ENCODE measurements around the gene PTPA.

- TF ChIP-seq ZNF274 (IDR thresholded peaks at IDR 0.05; ENCODE audit: low read depth, low read length): no peak
- TF ChIP-seq YY1 (IDR thresholded peaks at IDR 0.05; ENCODE audit: insufficient read depth, insufficient read length): no peak
- TF ChIP-seq SUZ12 (IDR thresholded peaks at IDR 0.05; ENCODE audit: extremely low read depth, insufficient read depth, insufficient read length): no peak
These were observed 73.4 kb downstream of the PTPA start for GRCh38 chr9:129184596-129185122.
